Activated CD4-positive, alpha-beta T cell treated with anti-CD3 and anti-CD28 coated beads, Interleukin-2, amount 50 U/mL, for 1 hour (primary cell): ENCODE results near the gene PIM2.
A peak's percentile ranks its signal among the peaks of the same experiment; 100 is the strongest.
"Not testable (repeated sequence)": the region's sequence is repeated elsewhere in the genome, so short reads cannot be mapped to it uniquely, and the experiment has no call there.

Experiments used
- DNase-seq: peaks from one replicate; pipeline ENCODE4 v3.0.0-alpha.2; 2020

PIM2 gene

DNA sequence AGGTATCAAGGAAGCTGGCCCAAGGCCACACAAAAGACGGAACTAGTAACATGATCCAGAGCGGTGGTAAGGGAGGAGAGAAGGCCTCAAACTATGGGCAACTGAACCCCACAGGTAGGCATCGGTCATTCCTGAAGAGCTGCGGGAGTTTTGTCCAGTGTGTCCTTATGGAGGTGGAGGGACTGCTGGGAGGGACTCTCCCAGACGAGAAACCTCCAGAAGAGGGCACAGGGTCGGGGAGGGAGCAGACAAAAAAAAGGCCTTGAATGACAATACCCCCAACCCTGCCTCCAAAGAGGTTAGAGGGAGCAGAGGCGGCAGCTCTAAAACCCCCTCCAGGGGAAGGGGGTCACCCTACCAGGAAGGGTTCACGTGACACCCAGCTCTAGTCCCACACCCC is 14.6 kb downstream of the PIM2 start:
- no peak for DNase-seq

- no peak for DNase-seq
These were observed 15.5 kb downstream of the PIM2 start for GRCh38 chrX:48903290-48903689.

DNA sequence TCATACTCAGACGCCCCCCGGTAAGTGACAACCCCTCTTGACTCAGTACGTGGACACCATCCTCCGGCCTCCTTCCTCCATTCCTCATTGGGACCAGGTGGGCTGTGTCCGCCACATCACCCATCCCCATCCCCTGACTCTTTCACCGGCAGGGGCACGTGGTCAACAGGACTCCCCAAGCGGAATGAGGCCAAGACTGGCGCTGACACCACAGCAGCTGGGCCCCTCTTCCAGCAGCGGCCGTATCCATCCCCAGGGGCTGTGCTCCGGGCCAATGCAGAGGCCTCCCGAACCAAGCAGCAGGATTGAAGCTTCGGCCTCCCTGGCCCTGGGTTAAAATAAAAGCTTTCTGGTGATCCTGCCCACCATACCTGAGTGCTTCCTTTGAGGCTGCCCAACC is 16.0 kb downstream of the PIM2 start:
- no peak for DNase-seq

- no peak for DNase-seq
These were observed 16.7 kb downstream of the PIM2 start for GRCh38 chrX:48902135-48902534.

GRCh38 chrX:48901069-48901468 is 17.8 kb downstream of the PIM2 start:
- DNase-seq = no peak

- DNase-seq = no peak
These were observed 19.8 kb downstream of the PIM2 start for GRCh38 chrX:48899078-48899410.

DNA sequence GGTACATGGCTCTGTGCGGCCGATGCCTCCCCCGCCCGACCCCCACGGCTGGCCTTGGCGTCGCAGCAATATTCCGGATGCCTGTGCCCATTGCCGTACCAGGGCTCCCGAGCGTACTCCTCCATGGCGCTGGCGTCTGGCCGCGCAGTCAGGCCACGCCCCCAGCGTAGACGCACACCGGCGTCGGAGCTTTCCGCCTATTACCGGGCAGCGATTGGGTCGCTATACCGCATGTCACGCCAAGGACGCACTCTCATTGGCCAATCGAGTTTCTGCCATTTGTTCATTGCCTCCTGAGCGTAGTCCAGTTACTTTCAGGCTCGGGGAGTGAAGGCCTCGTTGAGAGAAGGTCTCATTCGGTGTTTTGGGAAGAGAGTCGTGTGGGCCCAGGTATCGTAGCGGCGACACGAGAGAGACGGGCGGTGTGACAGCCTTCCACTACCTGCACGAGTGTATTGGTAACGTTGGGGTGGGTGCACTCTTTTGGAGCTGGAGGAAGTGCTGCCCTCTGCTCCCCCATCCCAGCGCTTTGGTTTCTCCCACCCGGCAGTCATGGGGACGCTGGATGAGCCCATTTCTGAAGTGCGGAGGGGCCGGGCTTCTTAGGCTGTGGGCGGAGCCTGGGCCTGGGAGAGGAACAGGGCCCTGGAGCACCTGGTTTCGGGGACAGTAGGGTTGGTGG is 21.1 kb downstream of the PIM2 start, which contains the start of the genes PQBP1 and TIMM17B:
Gene PQBP1, plus strand, starts transcription at position 306 of the 682 bp plus-strand sequence. CDS start 580 bp downstream, outside the sequence.
Gene TIMM17B, minus strand, starts transcription at position 144 of the 682 bp plus-strand sequence. Its CDS starts 19 bp downstream, at position 125.
- DNase-seq = peak; percentile 82

- peak; percentile 59 for DNase-seq
These were observed 21.6 kb downstream of the PIM2 start for GRCh38 chrX:48897157-48897624.

- DNase-seq = no peak
These were observed 22.2 kb downstream of the PIM2 start for GRCh38 chrX:48896611-48897011.

DNA sequence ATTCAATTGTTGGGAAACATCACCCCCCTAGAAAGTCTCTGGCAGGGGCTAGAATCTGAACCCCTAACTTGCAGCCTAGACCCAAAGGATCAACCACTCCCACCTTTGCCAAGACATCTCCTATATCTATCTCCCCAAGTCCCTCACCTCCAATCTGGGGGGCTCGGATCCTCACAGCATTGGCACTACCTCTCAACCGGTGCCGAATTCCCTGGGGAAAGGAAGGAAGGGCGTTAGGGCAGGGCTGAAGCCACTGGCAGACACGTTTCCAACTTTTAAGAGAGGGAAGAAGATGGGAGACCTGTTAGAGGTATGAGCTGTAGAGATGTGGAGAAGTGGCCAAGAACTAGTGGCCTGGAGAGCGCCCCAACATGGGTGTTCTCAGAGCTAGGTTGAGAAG is 23.9 kb downstream of the PIM2 start:
- DNase-seq = no peak

DNA sequence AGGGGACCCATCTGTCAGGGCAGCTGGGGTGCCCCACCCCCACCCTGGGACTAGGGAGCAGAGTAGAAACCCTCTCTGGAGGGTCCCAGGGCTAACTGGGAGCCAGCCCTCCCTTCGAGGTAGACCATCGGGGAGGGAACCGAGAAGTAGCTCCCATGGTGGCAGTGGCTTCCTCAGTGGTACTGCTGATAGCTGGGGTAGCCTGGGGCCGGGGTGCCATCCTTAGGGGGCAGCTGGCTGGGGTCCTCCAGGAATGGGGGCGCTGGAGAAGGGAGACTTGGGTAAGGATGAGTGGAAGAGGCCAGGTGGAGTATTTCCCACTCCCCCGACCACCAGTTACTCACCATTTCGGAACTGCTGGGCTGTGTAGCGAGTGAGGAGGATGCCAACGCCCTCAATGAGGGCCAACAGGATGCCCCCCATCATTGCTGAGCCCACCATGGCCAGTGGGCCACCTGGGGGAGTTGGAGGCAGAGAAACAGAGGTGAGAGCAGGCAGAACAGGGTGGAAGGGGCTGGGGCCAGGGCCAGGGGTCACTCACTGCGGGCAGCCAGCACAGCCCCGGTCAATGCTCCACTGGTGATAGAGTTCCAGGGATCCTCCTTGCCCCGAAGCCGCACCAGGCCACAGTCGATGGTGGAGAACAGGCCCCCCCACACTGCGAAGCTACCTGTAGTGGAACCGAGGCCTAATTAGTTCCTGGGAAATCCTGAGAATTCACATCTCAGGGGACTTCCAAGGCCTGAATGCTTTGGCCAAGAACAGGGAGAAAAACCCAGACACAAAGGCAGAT is 25.1 kb downstream of the PIM2 start:
- no peak for DNase-seq

DNA sequence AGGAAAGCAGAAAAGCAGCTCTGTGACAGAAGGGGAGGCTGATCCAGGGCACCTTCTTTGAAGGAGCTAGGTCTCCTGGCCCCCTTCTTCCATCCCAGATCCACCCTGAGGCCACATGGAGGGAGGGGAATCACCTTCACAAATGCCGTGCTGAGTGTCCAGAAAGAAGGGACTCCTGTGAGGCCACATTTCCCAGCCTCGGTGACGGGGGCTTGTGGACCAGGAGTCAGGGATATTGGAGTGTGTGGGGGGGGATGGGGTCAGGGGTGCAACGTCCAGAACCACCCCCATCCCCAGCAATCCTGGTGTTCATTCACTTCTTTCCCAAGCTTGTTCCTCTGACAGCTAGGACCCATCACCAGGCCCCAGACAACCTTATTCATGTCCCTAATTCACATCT is 25.9 kb downstream of the PIM2 start:
- DNase-seq = no peak

- DNase-seq = peak; percentile 72
These were observed 27.2 kb downstream of the PIM2 start for GRCh38 chrX:48891402-48892288.

DNA sequence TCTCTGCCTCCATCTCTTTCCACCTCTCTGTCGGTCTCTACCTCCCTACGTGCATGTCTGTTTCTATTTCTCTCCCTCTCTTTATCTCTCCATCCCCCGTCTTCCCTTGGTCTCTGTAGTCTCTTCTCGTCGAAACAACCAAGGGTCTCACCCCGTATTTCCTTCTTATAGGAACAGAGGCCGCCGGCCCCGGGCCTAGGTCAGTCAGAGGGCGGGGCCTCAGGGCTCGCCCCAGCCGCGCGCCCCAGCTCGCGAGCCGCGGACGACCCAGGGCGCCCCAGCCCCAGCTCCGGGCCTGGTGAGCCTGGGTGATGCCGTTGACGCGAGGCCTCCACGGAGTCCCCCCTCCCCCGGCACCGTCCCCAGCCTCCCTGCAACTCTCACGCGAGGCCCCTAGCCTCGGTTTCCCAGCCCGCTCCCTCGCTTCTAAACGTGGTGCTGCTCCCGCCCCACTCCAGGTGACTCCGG is 27.9 kb downstream of the PIM2 start:
- DNase-seq = peak; percentile 7

- no peak for DNase-seq
These were observed 28.4 kb downstream of the PIM2 start for GRCh38 chrX:48890296-48890925.

GRCh38 chrX:48886586-48886985 is 32.2 kb downstream of the PIM2 start:
- not testable (repeated sequence) for DNase-seq

GRCh38 chrX:48883729-48884128 is 35.1 kb downstream of the PIM2 start:
- no peak for DNase-seq

- not testable (repeated sequence) for DNase-seq
These were observed 41.9 kb downstream of the PIM2 start for GRCh38 chrX:48876944-48877343.

DNA sequence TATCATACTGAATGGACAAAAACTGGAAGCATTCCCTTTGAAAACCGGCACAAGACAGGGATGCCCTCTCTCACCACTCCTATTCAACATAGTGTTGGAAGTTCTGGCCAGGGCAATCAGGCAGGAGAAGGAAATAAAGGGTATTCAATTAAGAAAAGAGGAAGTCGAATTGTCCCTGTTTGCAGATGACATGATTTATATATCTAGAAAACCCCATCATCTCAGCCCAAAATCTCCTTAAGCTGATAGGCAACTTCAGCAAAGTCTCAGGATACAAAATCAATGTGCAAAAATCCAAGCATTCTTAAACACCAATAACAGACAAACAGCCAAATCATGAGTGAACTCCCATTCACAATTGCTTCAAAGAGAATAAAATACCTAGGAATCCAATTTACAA is 46.8 kb downstream of the PIM2 start:
- not testable (repeated sequence) for DNase-seq

GRCh38 chrX:48864210-48864609 is 54.6 kb downstream of the PIM2 start:
- no peak for DNase-seq
